ES-I3 (cell line): ENCODE data around the gene HPX.

Source experiments
- H3K36me3 ChIP-seq: 2 replicates; pipeline ENCODE4 v1.6.1; 2013; ENCODE audit warnings: mild to moderate bottlenecking, low read length, control low read depth, moderate library complexity; ENCODE audit not compliant: insufficient read depth
- H3K4me1 ChIP-seq: 2 replicates; pipeline ENCODE4 v1.6.1; 2013; ENCODE audit warnings: mild to moderate bottlenecking, control low read depth, low read length; ENCODE audit not compliant: insufficient read depth
- H3K9ac ChIP-seq: 2 replicates; pipeline ENCODE4 v1.6.1; 2013; ENCODE audit warnings: low read depth, mild to moderate bottlenecking, low read length, moderate library complexity
- H3K9me3 ChIP-seq: 2 replicates; pipeline ENCODE4 v1.6.1; 2013; ENCODE audit warnings: mild to moderate bottlenecking, low read length, moderate library complexity; ENCODE audit not compliant: control insufficient read depth, insufficient read depth

The HPX gene

GRCh38 chr11:6415797-6416196, 25.0 kb downstream of the HPX start:
- Histone ChIP-seq H3K9me3 (no peaks in the 10 kb centered on the region), H3K36me3 (no peaks in the 10 kb centered on the region), H3K4me1 (0 out of 2 replicates have a peak, but pooled peaks cover 7% of the 10 kb centered on the region), H3K9ac (no peak overlapping the region)

GRCh38 chr11:6414874-6415328, 25.9 kb downstream of the HPX start:
- Histone ChIP-seq H3K9me3 (no peaks in the 10 kb centered on the region), H3K4me1 (0 out of 2 replicates have a peak, but pooled peaks cover 7% of the 10 kb centered on the region), H3K9ac (no peak overlapping the region), H3K36me3 (no peaks in the 10 kb centered on the region)

DNA sequence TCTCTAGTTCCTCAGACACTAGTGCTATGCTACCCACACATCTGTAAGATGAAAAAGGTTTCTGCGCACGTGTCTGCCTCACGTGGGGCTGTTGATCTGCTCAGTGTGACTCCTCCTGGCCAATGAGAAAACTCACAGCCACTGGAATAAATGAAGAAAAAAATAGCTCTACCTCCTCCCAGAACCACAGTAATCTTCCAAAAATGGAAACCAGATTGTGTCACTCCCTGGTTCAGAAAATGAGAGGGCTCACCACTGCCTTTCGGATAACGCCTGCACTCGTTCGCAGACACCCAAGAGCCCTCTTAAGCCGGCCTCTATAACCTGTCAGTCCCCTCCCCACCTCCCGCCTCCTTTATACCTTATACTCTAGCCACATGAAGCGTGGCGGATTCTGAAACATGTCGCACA, 27.0 kb downstream of the HPX start:
- H3K9me3 ChIP-seq = no peaks in the 10 kb centered on the region
- no peaks in the 10 kb centered on the region for H3K36me3 ChIP-seq
- H3K9ac ChIP-seq = no peak overlapping the region
- 0 out of 2 replicates have a peak, but pooled peaks cover 4% of the 10 kb centered on the region for H3K4me1 ChIP-seq

GRCh38 chr11:6411594-6412031, 29.2 kb downstream of the HPX start:
- Histone ChIP-seq H3K9ac (no peak overlapping the region), H3K36me3 (no peaks in the 10 kb centered on the region), H3K9me3 (no peaks in the 10 kb centered on the region), H3K4me1 (no peaks in the 10 kb centered on the region)

GRCh38 chr11:6410695-6411430, 29.9 kb downstream of the HPX start:
- Histone ChIP-seq H3K9me3 (no peaks in the 10 kb centered on the region), H3K9ac (no peak overlapping the region), H3K36me3 (no peaks in the 10 kb centered on the region), H3K4me1 (no peaks in the 10 kb centered on the region)

DNA sequence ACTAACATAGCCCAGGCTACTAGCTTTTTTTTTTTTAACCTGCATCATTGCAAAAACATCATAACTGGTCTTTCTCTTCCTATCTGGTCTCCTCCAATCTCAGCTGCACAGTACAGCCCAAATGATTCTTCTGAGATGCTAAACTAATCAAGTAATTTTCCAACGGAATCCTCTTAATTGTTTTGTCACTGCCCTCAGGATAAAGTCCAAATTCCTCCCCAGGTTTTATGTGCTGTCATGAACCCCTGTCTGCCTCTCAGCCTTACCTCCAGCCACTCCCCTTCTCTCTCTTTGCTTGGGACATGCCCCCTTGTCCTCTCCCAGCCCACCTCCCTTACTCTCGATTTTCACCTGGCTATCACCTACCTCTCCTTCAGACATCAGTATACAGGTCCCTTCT, 34.4 kb downstream of the HPX start:
- H3K36me3 ChIP-seq = no peaks in the 10 kb centered on the region
- H3K9ac ChIP-seq = no peak overlapping the region
- no peaks in the 10 kb centered on the region for H3K9me3 ChIP-seq
- peaks cover 6% of the 10 kb centered on the region; the same call in 1 of the 2 replicates for H3K4me1 ChIP-seq

DNA sequence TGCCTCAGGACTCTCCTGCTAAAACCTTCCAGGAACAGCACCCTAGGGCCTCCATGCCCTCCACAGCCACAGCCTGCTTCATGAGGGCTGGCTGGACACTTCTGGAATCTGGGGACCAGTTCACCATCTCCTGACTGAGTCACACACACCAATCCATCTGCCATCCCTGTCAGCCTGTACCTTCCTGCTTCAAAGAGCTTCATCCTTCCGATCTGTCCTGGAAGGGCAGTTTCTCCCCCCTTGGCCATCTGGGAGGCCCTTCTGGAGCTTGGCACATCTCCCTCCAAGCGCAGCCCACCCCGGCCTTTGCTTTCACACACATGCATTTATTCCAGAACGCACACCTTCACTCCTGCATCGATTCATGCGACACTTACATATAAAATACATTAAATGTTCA, 34.9 kb downstream of the HPX start:
- Histone ChIP-seq H3K4me1 (peaks cover 6% of the 10 kb centered on the region; the same call in 1 of the 2 replicates), H3K36me3 (no peaks in the 10 kb centered on the region), H3K9ac (no peak overlapping the region), H3K9me3 (no peaks in the 10 kb centered on the region)

- Histone ChIP-seq H3K9me3 (no peaks in the 10 kb centered on the region), H3K36me3 (no peaks in the 10 kb centered on the region), H3K4me1 (peaks cover 6% of the 10 kb centered on the region; the same call in 1 of the 2 replicates), H3K9ac (no peak overlapping the region)
Observed at GRCh38 chr11:6405052-6405667, 35.6 kb downstream of the HPX start.

DNA sequence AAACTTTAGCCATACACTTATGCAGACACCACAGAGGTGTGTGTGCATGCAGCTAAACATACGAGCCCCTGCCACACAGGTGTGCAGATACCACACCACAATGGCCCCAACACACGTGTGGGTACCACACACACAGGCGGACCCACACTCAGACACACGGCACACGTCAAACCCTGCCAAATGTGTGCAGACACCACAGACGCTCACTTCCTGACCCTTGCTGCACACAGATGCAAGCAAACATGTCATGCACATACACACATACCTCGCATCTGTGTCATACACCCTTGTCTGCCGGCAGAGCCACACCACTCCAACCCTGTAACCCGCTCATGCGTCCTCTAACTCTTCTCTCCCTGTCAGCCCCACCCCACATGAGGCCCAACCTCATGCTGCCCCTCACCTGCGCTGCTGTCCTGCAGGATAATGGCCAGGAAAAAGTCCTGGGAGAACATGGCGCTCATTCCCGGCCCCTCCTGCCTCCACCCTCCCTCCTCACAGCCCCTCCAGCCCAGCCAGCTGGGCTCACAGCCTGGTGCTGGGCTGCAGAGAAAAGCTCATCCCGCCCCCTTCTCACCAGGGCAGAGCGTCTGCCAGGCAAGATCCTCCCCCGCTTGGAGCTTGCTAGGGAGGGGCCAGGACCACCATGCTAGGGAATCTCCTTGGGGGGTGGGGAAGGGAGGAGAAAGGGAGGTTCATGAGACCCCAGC, 36.3 kb downstream of the HPX start:
- H3K36me3 ChIP-seq = no peaks in the 10 kb centered on the region
- H3K4me1 ChIP-seq = peaks cover 6% of the 10 kb centered on the region; the same call in 1 of the 2 replicates

GRCh38 chr11:6403539-6403938, 37.2 kb downstream of the HPX start:
- no peak overlapping the region for H3K9ac ChIP-seq
- no peaks in the 10 kb centered on the region for H3K36me3 ChIP-seq
- no peaks in the 10 kb centered on the region for H3K9me3 ChIP-seq
- H3K4me1 ChIP-seq = peaks cover 6% of the 10 kb centered on the region; the same call in 1 of the 2 replicates

More for the DNA sequence above, 36.3 kb downstream of the HPX start:
- H3K9ac ChIP-seq = no peak overlapping the region
- H3K9me3 ChIP-seq = no peaks in the 10 kb centered on the region

DNA sequence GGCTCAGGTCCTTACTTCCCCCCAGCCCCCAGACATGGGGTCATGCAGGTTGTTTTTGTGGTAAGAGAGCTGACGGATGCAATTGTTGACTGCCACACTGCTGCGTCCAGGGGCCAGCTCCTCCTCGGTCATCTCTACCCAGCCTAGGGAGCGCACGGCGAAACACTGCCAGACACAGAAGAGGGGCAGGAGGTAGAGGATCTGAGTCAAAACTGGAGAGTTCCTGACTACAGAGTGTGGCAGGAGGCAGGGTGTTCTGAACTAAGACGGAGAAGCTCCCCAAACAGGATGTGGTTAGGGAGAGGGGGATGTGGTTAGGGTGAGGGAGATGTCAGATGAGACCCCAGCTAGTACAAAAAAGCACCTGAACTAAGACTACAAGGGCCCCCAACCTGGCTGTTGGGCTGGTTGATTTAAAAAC, 38.2 kb downstream of the HPX start:
- Histone ChIP-seq H3K36me3 (no peaks in the 10 kb centered on the region), H3K9ac (no peak overlapping the region), H3K9me3 (no peaks in the 10 kb centered on the region), H3K4me1 (peaks cover 6% of the 10 kb centered on the region; the same call in 1 of the 2 replicates)

DNA sequence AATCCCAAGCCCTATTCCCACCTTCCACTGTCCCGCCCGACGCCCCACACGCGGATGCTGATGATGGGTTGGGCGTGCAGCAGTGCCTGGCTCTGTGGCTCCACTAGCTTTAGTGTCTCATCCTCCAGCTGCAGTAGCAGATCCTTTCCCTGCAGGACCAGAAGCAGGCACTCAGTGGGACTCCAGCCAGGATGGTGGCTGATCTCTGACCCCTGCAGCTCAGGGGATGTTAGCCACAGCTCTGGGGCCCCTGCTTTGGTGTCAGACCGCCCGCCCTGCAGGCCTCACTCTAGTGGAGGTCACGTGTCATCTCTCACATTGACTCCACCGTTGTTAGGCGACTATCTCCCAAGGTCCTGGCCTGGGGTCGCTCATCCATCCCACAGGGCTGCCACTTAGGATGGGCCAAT, 38.7 kb downstream of the HPX start:
- Histone ChIP-seq H3K9ac (no peak overlapping the region), H3K36me3 (no peaks in the 10 kb centered on the region), H3K9me3 (no peaks in the 10 kb centered on the region), H3K4me1 (peaks cover 6% of the 10 kb centered on the region; the same call in 1 of the 2 replicates)

- no peaks in the 10 kb centered on the region for H3K9me3 ChIP-seq
- H3K4me1 ChIP-seq = peaks cover 6% of the 10 kb centered on the region; the same call in 1 of the 2 replicates
- H3K36me3 ChIP-seq = no peaks in the 10 kb centered on the region
- H3K9ac ChIP-seq = no peak overlapping the region
Observed at GRCh38 chr11:6401464-6401863, 39.3 kb downstream of the HPX start.
